NCI-H748 (cell line): ENCODE results near the gene TRPC4AP.
"Not testable (repeated sequence)": the region's sequence is repeated elsewhere in the genome, so short reads cannot be mapped to it uniquely, and the experiment has no call there.

ENCODE experiments used
- DNase-seq: peaks from one replicate; lab custom pipeline; 2025; ENCODE audit not compliant: unreplicated experiment; lab: John Stamatoyannopoulos, UW

Gene TRPC4AP

GRCh38 chr20:35092524-35093266 is at the start of gene TRPC4AP:
TSS of gene TRPC4AP (minus strand) at chr20:35092807. CDS start at chr20:35092781, 26 bp downstream.
- peak; percentile 88 for DNase-seq

GRCh38 chr20:35135867-35136586 is 43.4 kb upstream of the TRPC4AP start:
- DNase-seq, result no peak

GRCh38 chr20:35134880-35135279 is 42.3 kb upstream of the TRPC4AP start:
- DNase-seq, result no peak

GRCh38 chr20:35134472-35134871 is 41.9 kb upstream of the TRPC4AP start:
- no peak for DNase-seq

- no peak for DNase-seq
These were observed 41.1 kb upstream of the TRPC4AP start for GRCh38 chr20:35133735-35134134.

- DNase-seq, result no peak
These were observed 40.4 kb upstream of the TRPC4AP start for GRCh38 chr20:35133031-35133430.

GRCh38 chr20:35131934-35132333 is 39.3 kb upstream of the TRPC4AP start:
- no peak for DNase-seq

- no peak for DNase-seq
These were observed 37.1 kb upstream of the TRPC4AP start for GRCh38 chr20:35129647-35130069.

- DNase-seq, result no peak
These were observed 33.1 kb upstream of the TRPC4AP start for GRCh38 chr20:35125753-35126152.

GRCh38 chr20:35122756-35123405 is 30.3 kb upstream of the TRPC4AP start:
- DNase-seq, result no peak

GRCh38 chr20:35121186-35121585 is 28.6 kb upstream of the TRPC4AP start:
- no peak for DNase-seq

GRCh38 chr20:35120012-35120701 is 27.6 kb upstream of the TRPC4AP start:
- no peak for DNase-seq

GRCh38 chr20:35117629-35118028 is 25.0 kb upstream of the TRPC4AP start:
- no peak for DNase-seq

GRCh38 chr20:35117196-35117595 is 24.6 kb upstream of the TRPC4AP start:
- DNase-seq, result no peak

GRCh38 chr20:35116258-35116657 is 23.7 kb upstream of the TRPC4AP start:
- no peak for DNase-seq

- DNase-seq, result no peak
These were observed 23.0 kb upstream of the TRPC4AP start for GRCh38 chr20:35115606-35116005.

- DNase-seq, result not testable (repeated sequence)
These were observed 19.7 kb upstream of the TRPC4AP start for GRCh38 chr20:35112276-35112675.

GRCh38 chr20:35111141-35111888 is 18.7 kb upstream of the TRPC4AP start:
- no peak for DNase-seq

GRCh38 chr20:35108921-35109320 is 16.3 kb upstream of the TRPC4AP start:
- DNase-seq, result no peak

GRCh38 chr20:35106827-35107380 is 14.3 kb upstream of the TRPC4AP start:
- no peak for DNase-seq
